Small intestine (tissue), 7 donors: ENCODE data around the gene PLSCR1. TPM values are rescaled to one million over a fixed set of nuclear protein-coding genes. Genes with fewer than 3 reads are reported as not detected.

Source experiments
- DNase-seq, 2 donors: peaks; one replicate each; pipeline versions ENCODE4 v3.0.0 to v3.0.0-alpha.2; 2013
- FAIRE-seq: peaks from 2 replicates; lab custom pipeline; 2012; peaks lifted over from hg19 to GRCh38; lab: Jason Lieb, UNC
- H3K27ac ChIP-seq, 3 donors: one replicate each; pipeline ENCODE4 v1.5.1; 2013; ENCODE audit warnings: low read length in 2 of 3, mild to moderate bottlenecking in 2 of 3, control low read depth in 1 of 3, inconsistent platforms in 1 of 3, low read depth in 1 of 3, moderate library complexity in 1 of 3
- H3K27me3 ChIP-seq, 3 donors: one replicate each; pipeline ENCODE4 v1.6.1; 2013; ENCODE audit warnings: low read length in 3 of 3, inconsistent platforms in 1 of 3; ENCODE audit not compliant: control insufficient read depth in 3 of 3, insufficient read depth in 3 of 3
- H3K36me3 ChIP-seq, 3 donors: one replicate each; pipeline ENCODE4 v1.6.1; 2013; ENCODE audit warnings: low read length in 3 of 3, inconsistent platforms in 1 of 3, low read depth in 1 of 3, mild to moderate bottlenecking in 1 of 3, moderate library complexity in 1 of 3; ENCODE audit not compliant: control insufficient read depth in 3 of 3, insufficient read depth in 2 of 3
- H3K4me1 ChIP-seq, 3 donors: one replicate each; pipeline ENCODE4 v1.6.1; 2013; ENCODE audit warnings: low read length in 2 of 3, inconsistent platforms in 1 of 3, low read depth in 1 of 3, mild to moderate bottlenecking in 1 of 3, moderate library complexity in 1 of 3; ENCODE audit not compliant: control insufficient read depth in 3 of 3, insufficient read depth in 2 of 3
- H3K4me3 ChIP-seq, 3 donors: one replicate each; pipeline ENCODE4 v1.5.1; 2013; ENCODE audit warnings: low read length in 3 of 3, control low read depth in 1 of 3, inconsistent platforms in 1 of 3, low read depth in 1 of 3, mild to moderate bottlenecking in 1 of 3, moderate library complexity in 1 of 3
- H3K9me3 ChIP-seq, 2 donors: one replicate each; pipeline ENCODE4 v1.6.1; 2013; ENCODE audit warnings: low read depth in 1 of 2, low read length in 1 of 2; ENCODE audit not compliant: control insufficient read depth in 2 of 2, insufficient read depth in 1 of 2
- WGBS, 3 donors: extraction: QIAGEN DNeasy Blood & Tissue Kit; methylation state at CpG; one replicate each; pipeline ENCODE4 v1.1.7; 2013; 5-methylcytosine and 5-hydroxymethylcytosine counted together
- polyA plus RNA-seq, 4 donors: library from polyadenylated mRNA; stranded (reverse) in 3 of 4; unstranded in 1 of 4; fragments of 200-250 nt in 3 of 4; fragments of 120-200 nt in 1 of 4; gene quantifications; one replicate each; pipeline versions ENCODE4 v1.2.1 to v1.2.3, GENCODE V29; 2013
- donor health status: healthy with polysubstance abuse.
- donor health status: control.
- donor health status: control.
- donor health status: Bipolar disorder and iron deficiency.
- donor health status: healthy.

Gene PLSCR1
- polyA plus RNA-seq, 4 donors = 37.6 to 92.5 (median 56.0) TPM

GRCh38 chr3:146577662-146578061 lies 33.3 kb upstream of the PLSCR1 start:
- Histone ChIP-seq H3K4me3 (no peak overlapping the region), H3K27me3 (no peaks in the 10 kb centered on the region), H3K4me1 (no peaks in the 10 kb centered on the region), H3K36me3 (no peaks in the 10 kb centered on the region), H3K27ac (no peak overlapping the region), H3K9me3 (peaks cover 0 to 4% of the 10 kb centered on the region in 2 donors)
- DNase-seq = peak; percentile 46 to 56
- peak; percentile 89 for FAIRE-seq

DNA sequence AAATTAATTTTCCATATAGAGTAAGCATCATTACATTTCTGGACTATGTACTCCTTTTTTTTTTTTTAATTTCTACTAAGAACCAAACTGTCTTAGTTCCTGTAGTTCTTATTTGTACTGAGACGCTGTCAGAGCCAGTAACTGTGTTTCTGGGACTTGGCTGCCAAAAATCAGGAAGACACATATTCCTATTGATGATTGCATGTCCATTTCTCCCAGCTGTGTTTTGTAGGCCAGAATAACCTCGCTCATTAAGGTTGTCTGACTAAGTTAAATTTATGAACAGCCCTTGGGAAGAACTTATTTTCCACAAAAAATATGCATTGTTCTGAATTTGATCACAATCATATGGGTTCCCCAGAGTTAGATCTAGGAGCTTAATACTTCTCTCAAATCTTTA lies 31.2 kb upstream of the PLSCR1 start:
- no peak for FAIRE-seq

GRCh38 chr3:146574173-146574572 lies 29.8 kb upstream of the PLSCR1 start:
- Histone ChIP-seq H3K9me3 (no peaks in the 10 kb centered on the region), H3K4me1 (no peaks in the 10 kb centered on the region), H3K27me3 (no peaks in the 10 kb centered on the region), H3K27ac (no peak overlapping the region), H3K4me3 (no peak overlapping the region), H3K36me3 (no peaks in the 10 kb centered on the region)
- WGBS, 3 donors = 73 to 83% (median 74%) methylated on average over 1 of the region's 1 CpG
- FAIRE-seq (no peak), DNase-seq (no peak)

More for the DNA sequence above, 31.2 kb upstream of the PLSCR1 start:
- 75 to 92% (median 86%) methylated on average over 2 of the region's 2 CpGs for WGBS, 3 donors
- Histone ChIP-seq H3K4me1 (no peaks in the 10 kb centered on the region), H3K27me3 (no peaks in the 10 kb centered on the region), H3K36me3 (no peaks in the 10 kb centered on the region), H3K9me3 (no peaks in the 10 kb centered on the region), H3K4me3 (no peak overlapping the region), H3K27ac (no peak overlapping the region)
- DNase-seq = no peak

- H3K4me3 ChIP-seq = no peak overlapping the region
- no peaks in the 10 kb centered on the region for H3K4me1 ChIP-seq
- DNase-seq (no peak), FAIRE-seq (no peak)
- no peaks in the 10 kb centered on the region for H3K9me3 ChIP-seq
- no peaks in the 10 kb centered on the region for H3K36me3 ChIP-seq
- 54 to 74% (median 70%) methylated on average over 3 of the region's 3 CpGs for WGBS, 3 donors
- no peaks in the 10 kb centered on the region for H3K27me3 ChIP-seq
- H3K27ac ChIP-seq = no peak overlapping the region
Measured at GRCh38 chr3:146569314-146569713, 24.9 kb upstream of the PLSCR1 start.

DNA sequence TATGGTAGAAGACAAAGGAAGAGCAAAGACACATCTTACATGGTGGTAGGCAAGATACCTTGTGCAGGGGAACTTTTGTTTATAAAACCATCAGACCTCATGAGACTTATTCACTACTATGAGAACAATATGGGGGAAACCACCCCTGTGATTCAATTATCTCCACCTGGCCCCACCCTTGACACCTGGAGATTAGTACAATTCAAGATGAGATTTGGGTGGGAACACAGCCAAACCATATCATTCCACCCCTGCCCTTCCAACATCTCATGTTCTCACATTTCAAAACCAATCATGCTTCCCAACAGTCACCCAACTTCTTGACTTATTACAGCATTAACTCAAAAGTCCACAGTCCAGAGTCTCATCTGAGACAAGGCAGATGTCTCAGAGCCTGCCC lies 21.7 kb upstream of the PLSCR1 start:
- DNase-seq (peak in 1 of 2 donors; percentile 22), FAIRE-seq (no peak)
- Histone ChIP-seq H3K27ac (no peak overlapping the region), H3K9me3 (no peaks in the 10 kb centered on the region), H3K4me3 (no peak overlapping the region), H3K4me1 (no peaks in the 10 kb centered on the region), H3K36me3 (no peaks in the 10 kb centered on the region), H3K27me3 (no peaks in the 10 kb centered on the region)

- Histone ChIP-seq H3K27me3 (no peaks in the 10 kb centered on the region), H3K27ac (no peak overlapping the region), H3K4me3 (no peak overlapping the region), H3K9me3 (no peaks in the 10 kb centered on the region), H3K4me1 (no peaks in the 10 kb centered on the region), H3K36me3 (no peaks in the 10 kb centered on the region)
- FAIRE-seq (no peak), DNase-seq (no peak)
- 85 to 94% (median 91%) methylated on average over 1 of the region's 1 CpG for WGBS, 3 donors
Measured at GRCh38 chr3:146561879-146562278, 17.5 kb upstream of the PLSCR1 start.

GRCh38 chr3:146561463-146561862 lies 17.1 kb upstream of the PLSCR1 start:
- DNase-seq (no peak), FAIRE-seq (no peak)
- Histone ChIP-seq H3K27me3 (no peaks in the 10 kb centered on the region), H3K4me3 (no peak overlapping the region), H3K4me1 (no peaks in the 10 kb centered on the region), H3K9me3 (no peaks in the 10 kb centered on the region), H3K27ac (no peak overlapping the region), H3K36me3 (no peaks in the 10 kb centered on the region)
- WGBS, 3 donors = 95 to 100% (median 98%) methylated on average over 1 of the region's 1 CpG

GRCh38 chr3:146560678-146561077 lies 16.3 kb upstream of the PLSCR1 start:
- no peaks in the 10 kb centered on the region for H3K4me1 ChIP-seq
- WGBS, 3 donors = 66 to 79% (median 73%) methylated on average over 2 of the region's 2 CpGs
- no peak for DNase-seq
- no peak overlapping the region for H3K4me3 ChIP-seq
- H3K9me3 ChIP-seq = no peaks in the 10 kb centered on the region
- H3K36me3 ChIP-seq = no peaks in the 10 kb centered on the region
- no peaks in the 10 kb centered on the region for H3K27me3 ChIP-seq
- H3K27ac ChIP-seq = no peak overlapping the region
- no peak for FAIRE-seq

- H3K27me3 ChIP-seq = no peaks in the 10 kb centered on the region
- DNase-seq = no peak
- FAIRE-seq = no peak
Measured at GRCh38 chr3:146559388-146559787, 15.0 kb upstream of the PLSCR1 start.

More at GRCh38 chr3:146559388-146559787, 15.0 kb upstream of the PLSCR1 start:
- Histone ChIP-seq H3K36me3 (no peaks in the 10 kb centered on the region), H3K27ac (no peak overlapping the region), H3K4me1 (no peaks in the 10 kb centered on the region), H3K9me3 (no peaks in the 10 kb centered on the region), H3K4me3 (no peak overlapping the region)
- 81 to 93% (median 87%) methylated on average over 3 of the region's 3 CpGs for WGBS, 3 donors
